IPS-18a (cell line): ENCODE results near the gene SHC1.

Experiments used
- H3K27ac ChIP-seq: one replicate; pipeline ENCODE4 v1.5.1; 2013; ENCODE audit warnings: low read length
- H3K27me3 ChIP-seq: one replicate; pipeline ENCODE4 v1.6.1; 2013; ENCODE audit warnings: mild to moderate bottlenecking, low read length; ENCODE audit not compliant: control insufficient read depth, insufficient read depth
- H3K36me3 ChIP-seq: one replicate; pipeline ENCODE4 v1.6.1; 2013; ENCODE audit warnings: low read depth, low read length; ENCODE audit not compliant: control insufficient read depth
- H3K4me1 ChIP-seq: one replicate; pipeline ENCODE4 v1.6.1; 2013; ENCODE audit warnings: low read depth, low read length; ENCODE audit not compliant: control insufficient read depth
- H3K4me3 ChIP-seq: one replicate; pipeline ENCODE4 v1.5.1; 2013; ENCODE audit warnings: low read length
- H3K9ac ChIP-seq: one replicate; pipeline ENCODE4 v1.6.1; 2013; ENCODE audit warnings: mild to moderate bottlenecking, low read length, moderate library complexity
- H3K9me3 ChIP-seq: one replicate; pipeline ENCODE4 v1.6.1; 2013; ENCODE audit warnings: low read depth, low read length; ENCODE audit not compliant: control insufficient read depth

SHC1 gene

GRCh38 chr1:154957091-154957657 lies 13.4 kb downstream of the SHC1 start:
- Histone ChIP-seq H3K9me3 (no peaks in the 10 kb centered on the region), H3K9ac (peak overlapping the region; percentile 80), H3K4me3 (peak overlapping the region; percentile 70), H3K27me3 (no peaks in the 10 kb centered on the region), H3K36me3 (peaks cover 6% of the 10 kb centered on the region), H3K27ac (no peak overlapping the region), H3K4me1 (peaks cover 28% of the 10 kb centered on the region)

GRCh38 chr1:154956544-154956941 lies 14.0 kb downstream of the SHC1 start:
- H3K27ac ChIP-seq = peak overlapping the region; percentile 6
- H3K9me3 ChIP-seq = no peaks in the 10 kb centered on the region
- peak overlapping the region; percentile 80 for H3K9ac ChIP-seq
- H3K36me3 ChIP-seq = peaks cover 6% of the 10 kb centered on the region
- peak overlapping the region; percentile 70 for H3K4me3 ChIP-seq
- no peaks in the 10 kb centered on the region for H3K27me3 ChIP-seq
- peaks cover 28% of the 10 kb centered on the region for H3K4me1 ChIP-seq

- peaks cover 9% of the 10 kb centered on the region for H3K36me3 ChIP-seq
- H3K27me3 ChIP-seq = no peaks in the 10 kb centered on the region
- no peaks in the 10 kb centered on the region for H3K9me3 ChIP-seq
- H3K4me1 ChIP-seq = peaks cover 28% of the 10 kb centered on the region
- peak within 1 kb of the TSS; percentile 70 for H3K4me3 ChIP-seq
- H3K9ac ChIP-seq = peak within 1 kb of the TSS; percentile 80
- peak within 1 kb of the TSS; percentile 79 for H3K27ac ChIP-seq
Measured at GRCh38 chr1:154955718-154956543, 14.6 kb downstream of the SHC1 start, which contains the start of gene PBXIP1. PBXIP1 (minus strand) TSS chr1:154956099; CDS start chr1:154953721, 2,378 bp downstream.

DNA sequence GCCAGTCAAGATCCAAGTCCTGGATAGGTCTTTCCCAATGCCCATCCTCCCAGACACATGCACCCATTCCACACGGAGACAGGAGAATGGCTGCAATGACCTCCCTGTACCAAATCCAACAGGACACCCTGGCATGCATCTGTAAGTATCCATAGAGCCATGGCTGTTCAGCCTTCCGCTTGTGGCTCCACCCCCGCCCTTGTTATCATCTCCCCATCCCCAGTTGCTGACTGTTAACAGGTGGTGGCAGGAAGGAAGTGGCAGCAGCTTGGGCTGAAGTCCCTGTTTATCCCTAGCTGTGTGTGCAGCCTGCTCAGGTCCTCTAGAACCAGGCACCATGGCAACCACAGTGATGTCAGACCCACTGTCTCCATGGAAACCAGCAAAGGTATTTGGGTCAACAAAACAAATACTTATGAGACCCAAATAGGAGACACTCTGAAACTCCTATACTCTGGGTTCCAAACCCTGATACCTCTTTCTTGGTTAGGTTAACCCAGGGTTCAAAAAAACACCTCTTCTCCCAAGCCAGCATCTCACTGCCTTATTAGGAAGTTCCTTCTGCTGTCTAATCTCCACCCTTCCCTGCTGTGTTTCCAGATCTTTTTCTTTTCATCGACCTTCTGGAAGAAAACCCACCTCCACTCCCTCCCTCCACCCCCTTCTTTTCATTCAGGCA lies 15.4 kb downstream of the SHC1 start:
- Histone ChIP-seq H3K4me1 (peaks cover 23% of the 10 kb centered on the region), H3K9ac (peak overlapping the region; percentile 80), H3K36me3 (peaks cover 9% of the 10 kb centered on the region), H3K27ac (peak overlapping the region; percentile 79), H3K27me3 (no peaks in the 10 kb centered on the region), H3K4me3 (peak overlapping the region; percentile 70), H3K9me3 (no peaks in the 10 kb centered on the region)

DNA sequence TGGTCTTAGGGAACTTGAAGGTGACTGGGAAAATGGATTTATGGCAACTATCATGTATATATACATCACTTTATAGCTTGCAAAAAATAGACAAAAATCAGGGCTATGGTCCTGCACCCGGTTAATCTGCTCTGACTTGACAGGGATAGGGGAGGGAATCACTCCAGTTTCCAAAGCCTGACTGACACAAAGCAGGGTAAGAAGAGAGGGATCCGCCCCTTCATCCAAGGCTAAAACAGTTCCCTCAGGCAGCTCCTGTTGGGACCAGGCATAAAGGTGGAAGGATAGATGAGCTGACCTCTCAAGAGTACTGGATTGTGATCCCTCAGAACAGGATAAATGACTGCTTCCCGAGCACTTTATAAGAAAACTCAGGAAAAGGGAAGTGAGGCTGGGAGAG lies 16.0 kb downstream of the SHC1 start:
- Histone ChIP-seq H3K4me1 (peaks cover 23% of the 10 kb centered on the region), H3K9ac (peak overlapping the region; percentile 80), H3K27ac (no peak overlapping the region)

GRCh38 chr1:154953611-154954038 lies 16.9 kb downstream of the SHC1 start:
- Histone ChIP-seq H3K27me3 (no peaks in the 10 kb centered on the region), H3K9me3 (no peaks in the 10 kb centered on the region), H3K4me1 (peaks cover 23% of the 10 kb centered on the region), H3K4me3 (no peak overlapping the region), H3K27ac (no peak overlapping the region), H3K9ac (no peak overlapping the region), H3K36me3 (peaks cover 6% of the 10 kb centered on the region)

More for the DNA sequence above, 16.0 kb downstream of the SHC1 start:
- no peaks in the 10 kb centered on the region for H3K9me3 ChIP-seq
- H3K27me3 ChIP-seq = no peaks in the 10 kb centered on the region
- peaks cover 9% of the 10 kb centered on the region for H3K36me3 ChIP-seq
- peak overlapping the region; percentile 70 for H3K4me3 ChIP-seq

DNA sequence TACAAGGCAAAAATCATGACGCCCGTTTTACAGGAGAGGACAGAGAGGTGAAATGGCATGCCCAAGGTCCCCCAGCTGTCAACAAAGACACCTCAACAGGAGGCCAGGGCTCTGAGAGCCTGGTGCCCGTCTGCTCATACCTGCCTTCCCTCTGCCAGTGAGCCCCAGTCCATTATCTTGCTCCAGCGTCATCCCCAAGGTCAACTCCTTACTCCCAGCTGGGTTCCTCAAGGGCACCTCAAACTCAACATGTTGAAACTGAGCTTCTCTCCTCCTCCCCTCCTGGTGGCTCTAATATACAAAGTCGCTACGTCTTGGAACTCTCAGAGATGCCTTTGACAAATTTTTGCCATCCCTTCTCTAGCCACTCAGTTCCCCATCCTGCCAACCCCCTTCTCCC lies 17.9 kb downstream of the SHC1 start:
- peaks cover 23% of the 10 kb centered on the region for H3K4me1 ChIP-seq
- H3K4me3 ChIP-seq = no peak overlapping the region
- H3K9me3 ChIP-seq = no peaks in the 10 kb centered on the region
- H3K9ac ChIP-seq = no peak overlapping the region
- peaks cover 3% of the 10 kb centered on the region for H3K36me3 ChIP-seq
- H3K27ac ChIP-seq = no peak overlapping the region
- H3K27me3 ChIP-seq = no peaks in the 10 kb centered on the region

DNA sequence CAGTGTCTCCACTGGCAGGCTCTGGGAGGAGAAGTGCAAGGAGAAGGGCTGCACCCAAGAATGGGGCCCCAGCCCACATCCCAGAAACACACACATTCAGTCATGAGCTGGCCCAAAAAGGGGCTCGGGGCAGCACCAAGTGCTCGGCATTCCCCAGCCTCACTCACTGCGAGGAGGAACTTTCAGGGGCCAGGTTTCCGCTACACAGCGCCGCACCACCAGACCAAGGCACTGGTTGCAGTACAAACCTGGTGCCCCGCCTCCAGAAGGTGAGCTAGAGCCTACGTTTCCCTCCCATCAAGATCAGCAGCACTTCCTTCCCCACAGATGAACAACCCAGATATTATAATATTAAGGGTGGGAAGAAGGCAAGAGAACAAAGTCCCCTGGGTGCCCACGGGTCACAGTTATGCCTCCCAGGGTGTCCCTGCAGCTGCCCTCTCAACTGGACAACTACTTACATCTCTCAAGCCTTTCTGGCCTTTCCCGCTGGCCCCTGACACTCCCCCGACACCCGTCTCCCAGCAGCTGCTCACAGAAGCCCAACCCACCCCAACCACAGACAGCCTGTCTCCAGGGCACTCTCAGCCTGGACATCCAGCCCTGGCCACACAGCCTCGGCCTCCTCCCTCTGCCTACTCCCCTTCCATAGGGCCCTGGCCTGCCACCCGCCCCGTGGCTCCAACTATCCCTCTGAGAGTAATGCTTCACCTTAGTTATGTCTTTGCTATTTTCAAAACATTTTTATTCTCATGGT lies 18.5 kb downstream of the SHC1 start:
- no peaks in the 10 kb centered on the region for H3K9me3 ChIP-seq
- H3K4me3 ChIP-seq = no peak overlapping the region
- H3K36me3 ChIP-seq = peaks cover 3% of the 10 kb centered on the region
- H3K27ac ChIP-seq = no peak overlapping the region
- H3K9ac ChIP-seq = no peak overlapping the region
- H3K27me3 ChIP-seq = no peaks in the 10 kb centered on the region
- peaks cover 22% of the 10 kb centered on the region for H3K4me1 ChIP-seq

GRCh38 chr1:154948079-154948478 lies 22.5 kb downstream of the SHC1 start:
- no peaks in the 10 kb centered on the region for H3K27me3 ChIP-seq
- H3K4me1 ChIP-seq = no peaks in the 10 kb centered on the region
- H3K9ac ChIP-seq = no peak overlapping the region
- no peaks in the 10 kb centered on the region for H3K9me3 ChIP-seq
- H3K27ac ChIP-seq = no peak overlapping the region
- peaks cover 3% of the 10 kb centered on the region for H3K36me3 ChIP-seq
- no peak overlapping the region for H3K4me3 ChIP-seq

DNA sequence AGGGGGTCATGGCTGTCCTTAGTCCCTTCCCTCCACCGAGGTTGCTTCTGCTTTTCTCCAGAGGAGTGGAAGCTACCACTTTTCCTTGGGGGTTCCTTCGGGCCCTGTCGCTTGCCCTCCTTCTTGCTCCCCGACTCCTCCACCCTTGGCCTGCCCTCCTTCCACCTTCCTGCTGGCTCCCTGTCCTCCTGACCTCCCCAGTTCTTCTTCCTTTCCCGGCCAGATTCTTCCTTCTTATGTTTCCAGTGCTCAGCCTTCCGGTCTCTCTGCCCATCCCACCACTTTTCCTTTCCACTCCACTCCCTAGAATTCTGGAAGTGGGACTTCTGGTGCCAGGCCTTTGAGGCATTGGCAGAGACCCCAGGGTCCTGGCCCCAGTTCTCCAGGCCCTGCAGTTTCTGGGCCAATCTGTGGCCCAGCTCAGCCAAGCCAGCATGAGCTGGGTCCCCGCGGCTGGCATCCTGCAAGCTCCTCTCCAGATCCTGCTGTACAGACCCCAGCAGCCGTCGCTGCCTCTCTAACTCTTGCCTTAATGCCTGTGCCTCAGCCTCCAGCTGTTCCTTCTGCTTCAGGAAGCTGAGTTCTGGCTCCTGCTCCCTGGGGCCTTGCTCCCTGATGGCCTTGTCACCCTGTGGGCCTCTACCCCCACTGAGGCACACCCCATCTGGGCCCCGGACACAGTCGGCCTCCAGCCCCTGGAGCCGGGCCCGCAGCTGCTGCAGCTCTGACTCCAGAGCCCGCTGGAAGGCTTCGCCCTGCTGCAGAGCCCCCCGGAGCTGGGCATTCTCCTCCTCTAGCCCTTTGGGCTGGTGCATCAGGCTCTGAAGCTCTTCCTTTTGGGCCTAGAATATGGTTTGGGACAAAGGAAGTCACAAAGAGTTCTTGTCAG lies 24.3 kb downstream of the SHC1 start:
- Histone ChIP-seq H3K27ac (no peak overlapping the region), H3K4me1 (no peaks in the 10 kb centered on the region), H3K9me3 (no peaks in the 10 kb centered on the region), H3K9ac (no peak overlapping the region), H3K36me3 (peaks cover 2% of the 10 kb centered on the region), H3K4me3 (no peak overlapping the region), H3K27me3 (no peaks in the 10 kb centered on the region)
